ENCODE results near the gene TTF2.

TTF2 gene

DNA sequence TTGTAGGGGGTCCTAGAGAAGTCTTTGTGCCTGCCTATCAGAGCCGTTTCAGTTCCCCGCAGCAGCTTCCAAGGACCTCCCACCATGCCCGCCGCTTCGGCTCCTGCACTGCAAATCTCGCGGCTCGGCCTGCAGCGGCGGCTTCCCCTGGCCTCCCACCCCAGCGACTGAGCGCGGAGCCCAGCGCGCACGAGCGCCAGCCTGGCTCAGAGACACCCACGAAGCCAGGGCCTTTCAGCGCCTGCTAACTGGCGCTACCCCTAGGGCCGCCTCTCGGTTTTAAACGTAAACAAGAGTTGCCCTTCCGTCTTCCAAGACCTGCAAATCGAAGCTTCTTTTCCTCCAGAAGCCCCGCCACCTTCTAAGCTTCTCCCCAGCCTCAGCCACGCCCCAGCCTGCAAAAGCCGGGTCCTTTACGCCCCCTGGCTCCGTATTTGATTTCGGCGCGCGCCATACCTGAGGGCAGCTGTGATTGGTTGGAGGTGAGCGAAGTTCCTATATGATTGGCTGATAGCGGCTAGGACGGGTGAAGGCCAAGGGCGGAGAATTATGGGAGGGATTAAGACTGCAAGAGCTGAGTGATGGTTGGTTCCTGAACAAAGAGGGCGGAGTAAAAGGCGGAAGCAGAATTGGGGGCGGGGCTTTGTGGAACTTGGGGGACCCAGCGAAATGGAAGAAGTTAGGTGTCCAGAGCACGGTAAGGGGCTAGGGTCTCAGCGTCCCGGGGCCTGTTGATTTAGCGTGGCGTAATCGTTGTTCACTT lies at the start of gene TTF2:
TSS of gene TTF2 (plus strand) at position 649 of the 763 bp plus-strand sequence. CDS start at position 670, 21 bp downstream.
- DNase-seq (ENCODE audit: low read depth): peak; percentile 99

GRCh38 chr1:117011334-117011733 lies 48.8 kb upstream of the TTF2 start:
- no peak for DNase-seq (ENCODE audit: low read depth)

- DNase-seq (ENCODE audit: low read depth): no peak
These were observed 46.7 kb upstream of the TTF2 start for GRCh38 chr1:117013309-117013858.

- DNase-seq (ENCODE audit: low read depth): no peak
These were observed 45.9 kb upstream of the TTF2 start for GRCh38 chr1:117014209-117014608.

DNA sequence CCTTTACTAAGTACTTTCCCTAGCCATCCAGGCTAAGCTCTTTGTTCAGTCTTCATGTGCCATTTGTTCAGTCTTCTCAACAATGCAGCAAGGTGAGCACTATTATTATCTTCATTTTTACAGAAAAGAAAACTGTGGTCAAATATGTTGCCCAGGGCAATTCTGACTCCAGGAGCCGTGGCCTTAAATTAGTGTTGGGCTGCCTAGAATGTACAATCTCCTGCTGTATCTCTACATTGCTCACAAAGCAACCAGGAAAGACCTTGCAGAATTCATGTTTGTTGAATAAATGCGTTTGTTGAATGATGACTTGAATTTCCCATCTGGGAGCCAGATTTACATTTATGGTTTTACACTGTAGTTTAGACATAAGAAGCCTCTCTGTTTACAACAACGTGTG lies 44.4 kb upstream of the TTF2 start:
- DNase-seq (ENCODE audit: low read depth): no peak

DNA sequence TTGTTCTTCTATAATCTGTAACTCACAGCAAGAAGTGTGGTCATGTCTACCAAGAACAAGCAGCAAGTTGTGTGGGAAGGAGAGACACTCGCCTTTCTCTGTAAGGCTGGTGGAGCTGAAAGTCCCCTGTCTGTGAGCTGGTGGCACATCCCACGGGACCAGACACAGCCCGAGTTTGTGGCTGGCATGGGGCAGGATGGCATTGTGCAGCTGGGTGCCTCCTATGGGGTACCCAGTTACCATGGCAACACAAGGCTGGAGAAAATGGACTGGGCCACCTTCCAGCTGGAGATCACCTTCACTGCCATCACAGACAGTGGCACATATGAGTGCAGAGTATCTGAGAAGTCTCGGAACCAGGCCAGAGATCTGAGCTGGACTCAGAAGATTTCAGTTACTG lies 43.1 kb upstream of the TTF2 start:
- no peak for DNase-seq (ENCODE audit: low read depth)

DNA sequence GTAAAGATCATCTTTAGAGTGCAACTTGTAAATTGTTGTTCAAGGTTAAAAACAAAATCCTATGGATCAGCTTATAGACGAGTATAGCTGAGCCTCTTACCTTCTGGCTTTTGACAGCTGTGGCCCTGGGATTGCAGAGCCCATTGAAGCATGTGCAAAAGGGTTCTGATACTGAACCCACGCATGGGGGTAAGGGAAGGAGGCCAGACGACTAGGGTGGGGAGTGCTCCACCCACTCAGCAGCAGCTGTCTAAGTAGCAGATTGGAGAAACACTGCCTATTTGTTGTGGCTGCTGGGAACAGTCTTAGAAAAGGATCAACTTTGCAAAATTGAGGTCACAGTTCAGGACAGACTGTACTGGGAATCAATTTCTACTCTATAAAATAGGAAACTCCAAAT lies 42.5 kb upstream of the TTF2 start:
- no peak for DNase-seq (ENCODE audit: low read depth)

- DNase-seq (ENCODE audit: low read depth): no peak
These were observed 39.5 kb upstream of the TTF2 start for GRCh38 chr1:117020526-117021156.

GRCh38 chr1:117022114-117022513 lies 38.0 kb upstream of the TTF2 start:
- no peak for DNase-seq (ENCODE audit: low read depth)

GRCh38 chr1:117025568-117025967 lies 34.6 kb upstream of the TTF2 start:
- DNase-seq (ENCODE audit: low read depth): no peak

- DNase-seq (ENCODE audit: low read depth): no peak
These were observed 33.8 kb upstream of the TTF2 start for GRCh38 chr1:117026361-117026760.

- DNase-seq (ENCODE audit: low read depth): no peak
These were observed 30.4 kb upstream of the TTF2 start for GRCh38 chr1:117029685-117030084.

DNA sequence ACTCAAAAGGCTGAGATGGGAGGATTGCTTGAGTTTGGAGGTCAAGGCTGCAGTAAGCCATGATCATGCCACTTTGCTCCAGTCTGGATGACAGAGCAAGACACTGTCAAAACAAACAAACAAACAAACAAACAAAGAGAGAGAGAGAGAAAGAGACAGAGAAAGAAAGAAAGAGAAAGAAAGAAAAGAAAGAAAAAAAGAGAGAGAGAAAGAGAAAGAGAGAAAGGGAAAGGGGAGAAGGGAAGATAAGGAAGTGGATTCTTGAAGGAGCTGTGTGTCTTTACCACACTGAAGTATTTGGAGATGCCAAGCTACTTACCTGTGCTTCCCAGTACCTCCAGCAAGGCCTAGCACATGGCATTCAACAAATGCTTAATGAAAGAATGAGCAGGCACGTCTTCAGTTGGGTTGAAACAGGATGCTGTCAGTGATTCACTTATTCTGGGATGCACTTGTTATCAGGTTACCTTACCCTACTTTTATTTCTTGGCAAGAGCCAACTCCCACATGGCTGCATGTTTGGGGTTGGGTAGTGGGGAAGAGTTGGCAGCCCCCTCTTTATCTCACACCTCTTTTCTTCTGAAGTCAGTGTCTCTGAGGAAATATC lies 29.8 kb upstream of the TTF2 start:
- no peak for DNase-seq (ENCODE audit: low read depth)

GRCh38 chr1:117032266-117032665 lies 27.9 kb upstream of the TTF2 start:
- no peak for DNase-seq (ENCODE audit: low read depth)

GRCh38 chr1:117032681-117033539 lies 27.2 kb upstream of the TTF2 start:
- DNase-seq (ENCODE audit: low read depth): no peak

DNA sequence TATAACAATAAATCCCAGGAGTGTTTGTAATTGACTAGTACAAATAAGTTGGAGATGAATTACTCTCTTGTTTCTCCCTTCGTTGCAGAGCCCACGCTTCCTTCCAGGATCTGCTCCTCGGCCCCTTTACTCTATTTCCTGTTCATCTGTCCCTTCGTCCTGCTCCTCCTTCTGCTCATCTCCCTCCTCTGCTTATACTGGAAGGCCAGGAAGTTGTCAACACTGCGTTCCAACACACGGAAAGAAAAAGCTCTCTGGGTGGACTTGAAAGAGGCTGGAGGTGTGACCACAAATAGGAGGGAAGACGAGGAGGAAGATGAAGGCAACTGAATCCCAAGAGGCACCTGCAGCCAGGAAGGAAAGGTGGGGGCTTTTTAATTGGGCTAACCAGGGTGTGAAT lies 26.4 kb upstream of the TTF2 start:
- DNase-seq (ENCODE audit: low read depth): no peak

GRCh38 chr1:117034791-117035290 lies 25.3 kb upstream of the TTF2 start:
- no peak for DNase-seq (ENCODE audit: low read depth)

DNA sequence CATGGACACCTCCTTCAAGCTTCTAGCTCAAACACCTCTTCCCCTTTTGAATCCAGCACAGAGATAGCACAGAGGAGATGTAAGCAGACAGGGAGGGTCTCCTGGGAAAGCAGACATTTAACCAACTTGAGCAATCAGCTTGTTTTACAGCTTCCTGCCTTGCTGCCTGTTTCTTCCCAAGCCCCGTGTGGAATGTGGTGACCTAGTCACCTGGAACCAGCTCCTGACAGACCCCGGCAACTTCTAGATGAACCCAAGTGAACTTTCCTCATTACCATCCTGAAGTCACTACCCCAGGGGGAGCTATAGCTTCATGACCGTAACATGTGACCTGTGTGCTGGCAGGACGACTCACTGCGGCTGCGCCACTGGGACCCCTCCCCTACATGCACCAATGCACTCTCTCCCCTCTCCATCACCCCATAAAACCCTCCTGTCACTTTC lies 24.1 kb upstream of the TTF2 start:
- no peak for DNase-seq (ENCODE audit: low read depth)

DNA sequence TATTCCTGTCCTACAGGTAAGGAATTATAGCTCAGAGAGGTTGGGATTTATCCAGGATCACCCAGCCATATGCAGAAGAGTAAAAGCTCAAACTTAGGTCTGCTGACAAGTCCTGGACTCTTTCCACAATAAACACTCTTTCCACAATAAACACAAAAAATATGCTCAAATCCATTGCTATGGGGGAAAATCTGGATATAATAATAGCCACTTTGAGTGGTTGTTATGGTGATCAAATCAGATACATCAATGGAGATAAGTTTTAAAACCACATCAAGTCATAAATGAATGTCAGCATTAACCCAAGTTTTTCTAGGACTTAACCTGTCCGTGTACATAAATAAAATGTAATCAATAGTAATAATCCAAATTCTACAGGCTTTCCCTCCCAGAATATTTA lies 22.3 kb upstream of the TTF2 start:
- DNase-seq (ENCODE audit: low read depth): no peak

- DNase-seq (ENCODE audit: low read depth): no peak
These were observed 21.9 kb upstream of the TTF2 start for GRCh38 chr1:117038236-117038635.

GRCh38 chr1:117044217-117044616 lies 15.9 kb upstream of the TTF2 start:
- no peak for DNase-seq (ENCODE audit: low read depth)

GRCh38 chr1:117045644-117046043 lies 14.5 kb upstream of the TTF2 start:
- no peak for DNase-seq (ENCODE audit: low read depth)

Measured in CMK (cell line).